ENCODE data around the gene CENPC.
"Not testable (repeated sequence)": the region's sequence is repeated elsewhere in the genome, so short reads cannot be mapped to it uniquely, and the experiment has no call there.

Gene CENPC

GRCh38 chr4:67545199-67546003 is at the start of gene CENPC:
Gene CENPC (minus strand): TSS chr4:67545503. CDS start chr4:67545355, 148 bp downstream.
- peak; percentile 99 for DNase-seq (ENCODE audit: low spot score)

- no peak for DNase-seq (ENCODE audit: low spot score)
These were observed 48.5 kb upstream of the CENPC start for GRCh38 chr4:67593741-67594175.

DNA sequence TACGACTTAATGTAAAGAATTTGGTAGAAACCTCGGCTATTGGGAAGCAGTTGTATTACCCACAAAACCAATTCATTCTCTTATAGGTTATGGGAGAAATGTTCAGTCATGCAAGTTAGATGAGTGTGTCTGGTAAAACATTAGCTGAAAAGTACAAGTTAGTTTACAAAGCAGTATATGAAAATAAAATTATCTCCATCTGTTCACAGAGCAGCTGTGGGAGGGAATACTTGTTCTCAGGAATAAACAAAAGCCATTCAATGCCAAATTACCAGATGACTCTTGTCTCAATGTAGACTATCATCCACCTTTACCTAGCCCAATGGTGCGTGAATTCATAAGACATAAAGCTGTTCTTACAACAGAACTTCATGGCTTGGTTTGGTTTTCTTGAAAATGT is 41.9 kb upstream of the CENPC start:
- DNase-seq (ENCODE audit: low spot score) = no peak

- no peak for DNase-seq (ENCODE audit: low spot score)
These were observed 39.2 kb upstream of the CENPC start for GRCh38 chr4:67584496-67584895.

DNA sequence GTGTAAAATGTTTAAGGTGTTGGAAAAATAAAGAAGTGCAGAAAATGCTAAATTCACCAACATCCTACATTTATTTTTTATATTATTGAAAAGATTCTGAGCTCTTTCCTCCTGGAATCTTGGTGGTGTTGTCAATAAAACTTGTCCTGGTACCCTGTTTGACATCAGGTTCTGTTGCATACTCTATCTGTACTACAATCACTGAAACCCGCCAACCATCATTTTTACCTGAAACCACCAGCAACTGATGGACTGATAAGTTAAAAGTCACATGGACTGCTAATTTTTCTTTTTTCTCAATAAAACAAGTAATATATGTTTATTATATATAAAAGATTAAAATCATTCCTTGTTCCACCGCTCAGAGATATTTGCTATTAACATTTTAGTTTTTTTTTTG is 36.6 kb upstream of the CENPC start:
- DNase-seq (ENCODE audit: low spot score) = no peak

- DNase-seq (ENCODE audit: low spot score) = no peak
These were observed 36.0 kb upstream of the CENPC start for GRCh38 chr4:67581208-67581857.

DNA sequence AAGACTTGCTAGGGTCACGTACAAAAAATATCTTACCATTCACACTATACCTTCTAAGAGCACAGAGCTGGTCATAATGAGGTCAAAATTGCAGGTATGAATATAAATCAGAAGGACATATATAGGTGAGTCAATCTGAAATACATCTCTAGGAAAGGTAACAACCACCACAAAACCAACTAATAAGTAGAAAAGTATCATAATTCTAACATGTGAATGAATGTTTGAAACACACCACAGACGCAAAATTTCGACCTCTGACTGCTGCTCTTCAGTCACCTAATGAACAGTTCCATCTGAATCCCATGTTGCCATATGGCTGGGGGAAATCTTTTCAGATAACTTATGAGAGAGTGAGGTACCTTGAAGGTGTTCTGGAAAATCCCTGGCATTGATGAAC is 35.3 kb upstream of the CENPC start:
- no peak for DNase-seq (ENCODE audit: low spot score)

GRCh38 chr4:67576538-67576937 is 31.2 kb upstream of the CENPC start:
- no peak for DNase-seq (ENCODE audit: low spot score)

- no peak for DNase-seq (ENCODE audit: low spot score)
These were observed 30.8 kb upstream of the CENPC start for GRCh38 chr4:67576059-67576466.

DNA sequence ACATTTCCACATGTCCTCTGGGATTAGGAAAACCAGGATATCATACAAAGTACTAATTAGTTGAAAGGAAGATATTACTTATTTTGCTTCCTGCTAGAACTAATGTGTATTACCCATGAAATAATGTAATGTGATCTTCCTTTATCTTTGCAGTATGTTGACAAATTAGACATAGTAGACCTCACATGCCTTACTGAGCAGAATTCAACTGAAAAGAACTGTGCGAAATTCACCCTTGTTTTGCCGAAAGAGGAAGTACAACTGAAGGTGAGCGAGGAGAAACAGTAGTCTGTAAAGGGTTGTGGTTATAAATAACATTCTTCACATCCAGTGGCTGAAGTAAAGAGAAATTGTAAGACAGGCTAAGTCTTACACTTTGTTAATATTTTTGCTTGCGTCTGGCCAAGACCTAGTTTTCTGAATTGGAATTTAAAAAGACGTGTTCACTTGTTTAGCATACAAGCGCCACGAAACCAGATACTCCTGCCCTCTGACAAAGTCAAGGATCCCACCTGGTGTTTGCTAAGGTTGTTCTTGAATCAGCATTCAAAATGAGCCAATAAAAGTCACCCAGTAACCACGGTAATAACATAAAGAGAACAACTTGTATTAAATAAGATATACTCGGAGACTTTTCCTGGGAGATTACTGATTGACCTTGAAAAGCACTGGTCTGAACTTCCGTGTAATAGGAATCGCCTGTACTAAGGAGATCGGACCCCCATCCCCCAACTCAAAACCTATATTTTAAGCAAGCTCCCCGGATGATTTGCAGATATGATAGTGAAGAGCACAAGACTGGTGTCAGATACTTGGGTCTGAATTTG is 30.1 kb upstream of the CENPC start:
- no peak for DNase-seq (ENCODE audit: low spot score)

- no peak for DNase-seq (ENCODE audit: low spot score)
These were observed 27.9 kb upstream of the CENPC start for GRCh38 chr4:67573193-67573592.

DNA sequence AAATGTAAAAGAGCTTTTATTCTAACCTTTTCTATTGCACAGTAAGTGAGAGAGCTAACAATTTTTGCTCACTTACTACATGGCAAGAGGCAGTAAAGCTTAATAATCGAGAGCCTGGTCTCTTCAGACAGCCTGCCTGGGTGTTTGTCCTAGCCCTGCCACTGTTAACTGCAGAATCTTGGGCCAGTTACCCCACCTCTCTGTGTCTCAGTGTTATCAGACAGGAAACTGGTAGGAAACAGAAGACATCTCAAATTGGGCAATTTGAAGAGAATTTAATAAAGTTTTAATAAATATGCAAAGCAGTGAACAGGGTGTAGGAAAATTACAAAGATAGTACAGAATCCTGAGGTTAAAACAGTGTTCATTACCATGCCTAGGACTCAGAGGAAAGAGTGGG is 26.7 kb upstream of the CENPC start:
- DNase-seq (ENCODE audit: low spot score) = no peak

DNA sequence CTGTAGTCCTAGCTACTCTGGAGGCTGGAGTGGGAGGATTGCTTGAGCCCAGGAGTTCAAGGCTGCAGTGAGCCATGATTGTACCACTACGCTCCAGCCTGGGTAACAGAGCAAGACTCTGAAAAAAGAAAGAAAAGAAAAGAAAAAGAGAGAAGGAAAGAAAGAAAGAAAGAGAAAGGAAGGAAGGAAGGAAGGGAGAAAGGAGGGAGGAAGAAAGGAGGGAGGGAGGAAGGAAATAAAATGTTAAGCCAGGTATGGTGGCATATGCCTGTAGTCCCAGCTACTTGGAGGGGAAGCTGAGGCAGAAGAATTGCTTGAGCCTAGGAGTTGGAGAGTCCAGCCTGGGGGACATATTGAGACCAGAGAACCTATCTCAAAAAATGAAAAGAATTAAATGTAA is 25.2 kb upstream of the CENPC start:
- no peak for DNase-seq (ENCODE audit: low spot score)

DNA sequence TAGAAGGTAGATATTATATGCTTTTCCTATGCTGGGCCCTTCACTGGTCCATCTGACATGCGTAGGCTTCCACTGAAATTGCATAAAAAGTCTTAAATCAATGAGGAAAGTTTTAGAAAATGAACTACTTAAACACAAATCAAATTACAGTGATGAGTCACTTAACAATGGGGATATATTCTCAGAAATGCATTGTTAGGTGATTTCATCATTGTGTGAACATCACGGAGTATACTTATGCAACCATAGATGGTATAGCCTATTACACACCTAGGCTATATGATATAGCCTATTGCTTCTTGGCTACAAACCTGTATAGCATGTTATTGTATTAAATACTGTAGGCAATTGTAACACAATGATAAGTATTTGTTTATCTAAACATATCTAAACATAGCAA is 23.5 kb upstream of the CENPC start:
- DNase-seq (ENCODE audit: low spot score) = no peak

DNA sequence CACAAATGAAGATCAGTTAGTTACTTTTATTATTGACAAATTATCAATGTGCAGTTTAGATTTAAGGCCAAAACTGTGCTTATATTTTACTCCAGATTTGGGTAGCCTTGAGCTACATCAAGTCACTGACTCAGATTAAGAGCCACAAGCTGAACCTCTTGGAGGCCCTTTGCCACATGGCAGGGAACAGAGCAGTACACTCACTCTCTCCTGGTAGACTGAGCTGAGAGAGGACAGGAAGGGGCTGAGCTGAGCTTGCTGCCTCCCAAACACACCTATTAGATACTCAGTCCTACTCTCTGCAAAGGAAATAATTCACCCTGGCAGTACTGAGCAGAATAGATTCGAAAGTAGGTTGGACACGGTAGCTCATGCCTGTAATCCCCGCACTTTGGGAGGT is 21.0 kb upstream of the CENPC start:
- no peak for DNase-seq (ENCODE audit: low spot score)

DNA sequence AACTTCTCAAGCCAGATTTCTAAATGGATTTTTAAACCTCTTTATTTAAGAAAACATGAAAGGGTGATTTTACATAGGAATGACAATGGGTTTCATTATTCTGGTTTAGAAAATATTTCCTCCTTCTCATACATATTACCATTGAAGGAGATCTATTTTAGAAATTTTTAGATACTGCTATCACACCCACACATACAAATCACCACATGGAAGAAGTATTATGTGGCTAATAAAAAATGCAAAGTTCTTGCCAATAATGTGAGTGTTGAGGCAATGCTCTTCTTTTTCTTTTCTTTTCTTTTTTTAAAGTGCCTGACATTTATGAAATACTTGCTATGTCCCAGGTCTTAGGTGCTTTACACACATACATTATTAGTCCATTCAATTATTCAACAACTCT is 20.0 kb upstream of the CENPC start:
- DNase-seq (ENCODE audit: low spot score) = no peak

DNA sequence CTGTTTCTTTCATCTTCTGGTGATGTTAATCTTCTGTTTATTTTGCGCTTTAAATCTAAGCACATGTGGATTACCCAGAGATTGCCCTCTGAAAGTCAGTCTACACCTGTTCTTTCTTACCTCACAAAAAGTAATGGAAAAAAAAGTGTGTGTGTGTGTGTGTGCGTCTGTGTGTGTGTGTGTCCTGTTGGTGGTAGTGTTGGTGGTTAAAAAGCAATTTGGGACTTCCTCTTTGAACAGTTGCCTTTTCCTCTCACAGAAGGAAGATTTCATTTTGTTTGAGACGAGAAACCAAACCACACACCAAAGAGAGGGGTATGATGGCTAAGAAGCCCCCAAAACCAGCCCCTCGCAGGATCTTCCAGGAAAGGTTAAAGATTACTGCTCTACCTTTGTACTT is 13.2 kb upstream of the CENPC start, which contains the start of gene STAP1:
TSS of gene STAP1 (plus strand) at position 235 of the 400 bp plus-strand sequence. CDS start at position 318, 83 bp downstream.
- DNase-seq (ENCODE audit: low spot score) = no peak

- no peak for DNase-seq (ENCODE audit: low spot score)
These were observed 11.1 kb upstream of the CENPC start for GRCh38 chr4:67556436-67556835.

GRCh38 chr4:67555447-67555846 is 10.1 kb upstream of the CENPC start:
- DNase-seq (ENCODE audit: low spot score) = no peak

DNA sequence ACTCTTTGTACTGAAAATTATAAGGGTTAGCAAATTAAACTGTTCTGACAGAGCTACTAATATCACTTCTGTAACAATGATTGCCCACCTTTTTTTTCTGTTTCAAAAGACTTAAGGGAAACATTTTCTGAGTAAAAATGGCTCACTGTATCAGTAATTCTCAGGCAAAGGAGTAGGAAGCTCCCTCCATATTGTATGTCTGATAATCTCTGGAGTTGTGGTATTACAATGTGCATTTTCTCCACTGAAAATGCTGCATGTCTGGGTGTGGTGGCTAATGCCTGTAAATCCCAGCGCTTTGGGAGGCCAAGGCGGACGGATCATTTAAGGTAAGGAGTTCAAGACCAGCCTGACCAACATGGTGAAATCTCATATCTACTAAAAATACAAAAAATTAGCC is 8.8 kb upstream of the CENPC start:
- DNase-seq (ENCODE audit: low spot score) = no peak

- DNase-seq (ENCODE audit: low spot score) = not testable (repeated sequence)
These were observed 7.0 kb upstream of the CENPC start for GRCh38 chr4:67552146-67552792.

GRCh38 chr4:67550857-67551256 is 5.6 kb upstream of the CENPC start:
- no peak for DNase-seq (ENCODE audit: low spot score)

All from cerebellar cortex (tissue), 1 donor.